GM18498 (cell line): ENCODE results near the gene COBL.

Experiments
- ATAC-seq: cut with Tn5 transposase; IDR thresholded peaks from one replicate; pipeline ENCODE4 v1.9.1; 2021; ENCODE audit warnings: mild to moderate bottlenecking, moderate library complexity; ENCODE audit not compliant: unreplicated experiment

Gene COBL

GRCh38 chr7:51126324-51126723 lies 190.3 kb downstream of the COBL start:
- ATAC-seq: no peak

GRCh38 chr7:51124321-51124720 lies 192.3 kb downstream of the COBL start:
- no peak for ATAC-seq

- ATAC-seq: no peak
Measured at GRCh38 chr7:51123322-51124019, 193.1 kb downstream of the COBL start.

- no peak for ATAC-seq
Measured at GRCh38 chr7:51121931-51122425, 194.6 kb downstream of the COBL start.

GRCh38 chr7:51121036-51121790 lies 195.4 kb downstream of the COBL start:
- no peak for ATAC-seq

GRCh38 chr7:51118628-51119027 lies 198.0 kb downstream of the COBL start:
- ATAC-seq: no peak

- no peak for ATAC-seq
Measured at GRCh38 chr7:51114501-51114900, 202.1 kb downstream of the COBL start.

- ATAC-seq: no peak
Measured at GRCh38 chr7:51113962-51114361, 202.6 kb downstream of the COBL start.

GRCh38 chr7:51113560-51113959 lies 203.0 kb downstream of the COBL start:
- no peak for ATAC-seq

GRCh38 chr7:51111241-51111940 lies 205.2 kb downstream of the COBL start:
- ATAC-seq: no peak

- no peak for ATAC-seq
Measured at GRCh38 chr7:51108134-51108533, 208.5 kb downstream of the COBL start.

- ATAC-seq: no peak
Measured at GRCh38 chr7:51104278-51104677, 212.3 kb downstream of the COBL start.

GRCh38 chr7:51103718-51104117 lies 212.9 kb downstream of the COBL start:
- no peak for ATAC-seq

- no peak for ATAC-seq
Measured at GRCh38 chr7:51102828-51103227, 213.8 kb downstream of the COBL start.

- no peak for ATAC-seq
Measured at GRCh38 chr7:51101111-51101757, 215.4 kb downstream of the COBL start.

GRCh38 chr7:51090411-51090810 lies 226.2 kb downstream of the COBL start:
- no peak for ATAC-seq

GRCh38 chr7:51085034-51085692 lies 231.4 kb downstream of the COBL start:
- no peak for ATAC-seq

GRCh38 chr7:51084121-51084520 lies 232.5 kb downstream of the COBL start:
- no peak for ATAC-seq

- ATAC-seq: no peak
Measured at GRCh38 chr7:51082940-51083533, 233.6 kb downstream of the COBL start.
